ENCODE measurements around the gene DPF3. TPM values are rescaled to one million over a fixed set of nuclear protein-coding genes. Genes with fewer than 3 reads are reported as not detected.

The DPF3 gene
- total and polyA plus RNA-seq, 7 experiments from 2014 or later, result 0.07 to 5.5 (median 0.57) TPM; not detected in 1

DNA sequence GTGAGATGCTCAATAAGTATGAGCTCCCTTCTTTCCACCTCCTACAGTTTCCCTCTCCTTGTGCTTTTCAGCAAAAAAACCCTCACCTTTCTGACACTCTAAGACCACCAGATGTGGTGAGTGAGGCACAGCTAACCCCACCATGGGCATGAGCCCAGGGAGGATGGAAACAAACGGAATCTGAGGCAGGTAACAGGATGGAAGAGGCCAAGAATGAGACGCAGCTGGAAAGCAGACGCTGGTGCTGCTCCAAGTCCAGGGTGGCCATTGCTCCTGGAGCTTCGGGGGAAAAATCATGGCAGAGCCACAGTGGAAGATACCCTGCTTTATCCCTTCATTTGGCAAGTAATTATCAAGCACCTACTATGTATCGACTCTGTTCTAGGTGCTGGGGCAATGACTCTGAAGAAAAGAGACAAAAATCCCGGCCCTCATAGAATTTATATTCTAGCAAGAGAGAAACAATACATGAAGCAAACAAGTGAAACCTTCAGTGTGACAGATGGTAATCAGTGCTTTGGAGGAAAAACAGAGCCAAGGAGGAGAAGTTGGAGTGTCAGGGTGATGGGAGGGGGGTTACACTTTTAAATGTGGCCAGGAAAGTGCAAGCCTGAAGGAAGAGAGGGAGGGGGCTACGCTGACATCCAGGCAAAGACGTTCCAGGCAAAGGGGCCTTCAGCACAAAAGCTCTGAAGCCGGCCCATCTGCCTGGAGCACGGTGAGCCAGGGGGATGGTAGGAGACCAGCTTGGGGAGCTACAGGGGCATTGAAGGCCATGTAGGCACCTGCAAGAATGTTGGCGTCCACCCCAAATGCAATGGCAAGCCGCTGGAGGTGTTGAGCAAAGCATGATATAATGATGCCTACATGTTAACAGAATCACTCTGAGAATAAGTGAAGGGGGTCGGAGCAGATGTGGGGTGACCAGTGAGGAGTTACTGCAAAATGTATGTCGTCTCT lies 154.2 kb downstream of the DPF3 start:
- Histone ChIP-seq H3K36me3 (ENCODE audit: control insufficient read depth in 2 of 3, insufficient read depth in 3 of 3, low read length in 3 of 3) (no peaks in the 10 kb centered on the region), H3K4me1 (ENCODE audit: control insufficient read depth in 2 of 2, insufficient read depth in 2 of 2, low read length in 2 of 2) (no peaks in the 10 kb centered on the region), H3K9me3 (ENCODE audit: control insufficient read depth in 2 of 3, low read length in 3 of 3) (no peaks in the 10 kb centered on the region), H3K27ac (ENCODE audit: low read depth, low read length) (no peak overlapping the region), H3K4me3 (ENCODE audit: low read length) (no peak overlapping the region), H3K27me3 (ENCODE audit: control insufficient read depth in 2 of 2, insufficient read depth in 2 of 2, low read length in 2 of 2) (no peaks in the 10 kb centered on the region)
- CTCF ChIA-PET, result no interaction called here
- Mint-ChIP-seq H3K9me3 (peaks cover 0 to 2% (median 0%) of the 10 kb centered on the region in 11 donors), H3K27me3 (peaks cover 0 to 4% (median 0%) of the 10 kb centered on the region in 5 donors), H3K27ac (no peak overlapping the region), H3K4me1 (peaks cover 0 to 1% (median 0%) of the 10 kb centered on the region in 7 donors), H3K4me3 (no peak overlapping the region), H3K36me3 (no peaks in the 10 kb centered on the region)
- POLR2A ChIA-PET, result no interaction called here
- DNase-seq (peak in 1 of 9 donors; percentile 8), ATAC-seq (no peak)
- intact Hi-C loops (cut with micrococcal nuclease), result loop anchor here in 1 of 2 donors (10.0 kb wide), 1 partner anchor 165 kb away; no protein-coding TSS in a partner anchor

DNA sequence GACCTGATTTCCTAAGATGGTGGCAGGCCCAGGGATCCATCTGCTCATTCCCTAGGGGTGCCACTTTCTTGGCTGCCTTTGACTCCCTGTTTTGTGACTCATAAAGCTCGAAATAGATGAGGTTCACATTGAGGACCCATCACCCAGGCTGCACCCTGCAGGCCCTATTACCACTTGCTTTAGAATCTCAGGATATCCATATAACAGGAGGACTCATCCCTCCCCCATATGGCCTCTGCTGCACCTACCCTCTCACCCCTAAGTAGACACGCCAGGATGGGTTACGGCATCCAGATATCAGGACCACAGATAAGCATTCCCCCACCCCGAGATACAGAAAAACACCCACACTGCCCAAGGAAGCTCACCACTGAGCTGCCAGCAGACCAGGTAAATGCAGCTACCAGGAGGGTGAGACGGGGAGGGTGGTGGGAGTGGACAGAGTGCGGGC lies 155.7 kb downstream of the DPF3 start:
- H3K4me3 Mint-ChIP-seq, result no peak overlapping the region
- POLR2A ChIA-PET, result no interaction called here
- intact Hi-C loops (cut with micrococcal nuclease), result loop anchor here in 1 of 2 donors (10.0 kb wide), 1 partner anchor 167 kb away; no protein-coding TSS in a partner anchor
- Histone ChIP-seq H3K9me3 (ENCODE audit: control insufficient read depth in 2 of 3, low read length in 3 of 3) (no peaks in the 10 kb centered on the region), H3K27ac (ENCODE audit: low read depth, low read length) (no peak overlapping the region), H3K36me3 (ENCODE audit: control insufficient read depth in 2 of 3, insufficient read depth in 3 of 3, low read length in 3 of 3) (no peaks in the 10 kb centered on the region), H3K27me3 (ENCODE audit: control insufficient read depth in 2 of 2, insufficient read depth in 2 of 2, low read length in 2 of 2) (no peaks in the 10 kb centered on the region), H3K4me3 (ENCODE audit: low read length) (no peak overlapping the region), H3K4me1 (ENCODE audit: control insufficient read depth in 2 of 2, insufficient read depth in 2 of 2, low read length in 2 of 2) (no peaks in the 10 kb centered on the region)
- peaks cover 0 to 2% (median 0%) of the 10 kb centered on the region in 11 donors for H3K9me3 Mint-ChIP-seq
- no peak for ATAC-seq
- H3K27me3 Mint-ChIP-seq, result peaks cover 0 to 4% (median 0%) of the 10 kb centered on the region in 5 donors
- H3K4me1 Mint-ChIP-seq, result peaks cover 0 to 1% (median 0%) of the 10 kb centered on the region in 7 donors
- H3K27ac Mint-ChIP-seq, result no peak overlapping the region
- H3K36me3 Mint-ChIP-seq, result no peaks in the 10 kb centered on the region
- DNase-seq, result peak in 1 of 9 donors; percentile 10
- CTCF ChIA-PET, result interaction anchor here (0.6 kb wide), 1 partner anchor 62 kb away, joined by 3 read pairs; no protein-coding TSS in a partner anchor

DNA sequence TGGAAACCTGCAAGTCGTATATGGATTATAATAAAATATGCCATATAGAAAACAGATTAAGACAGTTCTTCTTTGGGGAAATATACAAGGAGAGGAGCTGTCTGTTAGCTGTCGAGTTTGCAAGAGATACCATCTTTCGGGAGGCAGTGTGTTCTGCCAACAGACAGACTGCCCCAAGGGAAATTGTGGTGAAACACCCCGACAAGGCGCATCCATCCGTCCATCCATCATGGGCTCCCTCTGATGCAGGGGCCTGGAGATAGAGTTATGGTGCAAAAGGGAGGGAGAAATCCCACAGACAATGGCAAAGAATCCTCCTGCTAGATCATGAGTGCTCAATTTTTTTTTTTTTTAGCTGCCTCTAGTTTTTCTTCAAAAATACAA lies 156.3 kb downstream of the DPF3 start:
- ChIA-PET CTCF (interaction anchor here (0.6 kb wide), 1 partner anchor 61 kb away, joined by 3 read pairs; no protein-coding TSS in a partner anchor), POLR2A (no interaction called here)
- Mint-ChIP-seq H3K36me3 (no peaks in the 10 kb centered on the region), H3K4me1 (peaks cover 0 to 1% (median 0%) of the 10 kb centered on the region in 7 donors), H3K27ac (no peak overlapping the region), H3K9me3 (peaks cover 0 to 2% (median 0%) of the 10 kb centered on the region in 11 donors), H3K27me3 (peaks cover 0 to 4% (median 0%) of the 10 kb centered on the region in 5 donors), H3K4me3 (no peak overlapping the region)
- no peak for ATAC-seq
- no peak for DNase-seq
- H3K27ac ChIP-seq (ENCODE audit: low read depth, low read length), result no peak overlapping the region
- H3K27me3 ChIP-seq (ENCODE audit: control insufficient read depth in 2 of 2, insufficient read depth in 2 of 2, low read length in 2 of 2), result no peaks in the 10 kb centered on the region
- no peak overlapping the region for H3K4me3 ChIP-seq (ENCODE audit: low read length)
- intact Hi-C loops (cut with micrococcal nuclease), result loop anchor here in 1 of 2 donors (10.0 kb wide), 1 partner anchor 167 kb away; no protein-coding TSS in a partner anchor
- no peaks in the 10 kb centered on the region for H3K4me1 ChIP-seq (ENCODE audit: control insufficient read depth in 2 of 2, insufficient read depth in 2 of 2, low read length in 2 of 2)
- no peaks in the 10 kb centered on the region for H3K9me3 ChIP-seq (ENCODE audit: control insufficient read depth in 2 of 3, low read length in 3 of 3)
- H3K36me3 ChIP-seq (ENCODE audit: control insufficient read depth in 2 of 3, insufficient read depth in 3 of 3, low read length in 3 of 3), result no peaks in the 10 kb centered on the region

DNA sequence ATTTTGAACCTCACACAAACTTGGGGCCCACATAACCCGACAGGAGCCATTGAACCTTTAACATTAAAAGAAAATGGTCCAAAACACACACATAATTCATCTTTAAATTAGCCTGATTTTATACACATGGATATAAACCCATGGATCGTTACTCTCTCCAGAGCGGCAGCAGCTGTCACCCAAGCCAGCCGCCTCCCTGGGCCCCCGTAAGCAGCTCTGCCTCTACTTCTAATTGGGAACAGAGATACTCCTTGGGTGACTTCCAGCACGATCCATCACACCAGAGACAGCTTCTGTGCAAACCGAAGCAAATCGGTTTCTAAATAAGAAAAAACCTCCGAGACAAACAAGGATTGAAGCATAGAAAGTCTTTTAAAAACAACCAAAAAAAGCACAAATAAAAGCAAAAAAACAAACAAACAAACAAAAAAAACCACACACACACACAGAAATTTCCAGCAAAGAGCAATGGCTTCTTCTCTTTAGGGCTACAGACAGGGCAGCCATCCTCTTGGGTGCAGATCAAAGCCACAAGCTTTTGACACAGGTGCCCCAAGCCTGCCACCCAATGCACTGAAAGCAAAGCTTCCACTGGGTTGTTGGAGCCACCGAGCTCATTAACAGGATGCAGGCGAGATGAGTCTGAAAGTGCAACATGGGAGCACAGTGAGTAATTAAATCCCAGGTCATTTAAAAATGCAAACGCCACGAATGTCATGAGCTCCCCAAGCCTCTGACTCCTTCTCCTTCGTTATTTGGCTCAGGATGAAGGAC lies 156.9 kb downstream of the DPF3 start:
- Mint-ChIP-seq H3K36me3 (no peaks in the 10 kb centered on the region), H3K4me3 (no peak overlapping the region), H3K27ac (no peak overlapping the region), H3K4me1 (peaks cover 0 to 1% (median 0%) of the 10 kb centered on the region in 7 donors), H3K27me3 (peaks cover 0 to 4% (median 0%) of the 10 kb centered on the region in 5 donors), H3K9me3 (peaks cover 0 to 2% (median 0%) of the 10 kb centered on the region in 11 donors)
- H3K4me1 ChIP-seq (ENCODE audit: control insufficient read depth in 2 of 2, insufficient read depth in 2 of 2, low read length in 2 of 2), result no peaks in the 10 kb centered on the region
- no peak overlapping the region for H3K4me3 ChIP-seq (ENCODE audit: low read length)
- ChIA-PET CTCF (no interaction called here), POLR2A (no interaction called here)
- no peaks in the 10 kb centered on the region for H3K36me3 ChIP-seq (ENCODE audit: control insufficient read depth in 2 of 3, insufficient read depth in 3 of 3, low read length in 3 of 3)
- H3K9me3 ChIP-seq (ENCODE audit: control insufficient read depth in 2 of 3, low read length in 3 of 3), result no peaks in the 10 kb centered on the region
- DNase-seq, result no peak
- intact Hi-C loops (cut with micrococcal nuclease), result loop anchor here in 1 of 2 donors (10.0 kb wide), 1 partner anchor 168 kb away; no protein-coding TSS in a partner anchor
- H3K27me3 ChIP-seq (ENCODE audit: control insufficient read depth in 2 of 2, insufficient read depth in 2 of 2, low read length in 2 of 2), result no peaks in the 10 kb centered on the region
- no peak for ATAC-seq
- H3K27ac ChIP-seq (ENCODE audit: low read depth, low read length), result no peak overlapping the region

GRCh38 chr14:72736308-72736707 lies 157.6 kb downstream of the DPF3 start:
- Mint-ChIP-seq H3K4me1 (peaks cover 0 to 1% (median 0%) of the 10 kb centered on the region in 7 donors), H3K36me3 (no peaks in the 10 kb centered on the region), H3K27me3 (peaks cover 0 to 4% (median 0%) of the 10 kb centered on the region in 5 donors), H3K27ac (no peak overlapping the region), H3K4me3 (no peak overlapping the region), H3K9me3 (peaks cover 0 to 2% (median 0%) of the 10 kb centered on the region in 11 donors)
- CTCF ChIA-PET, result no interaction called here
- intact Hi-C loops (cut with micrococcal nuclease), result loop anchor here in 1 of 2 donors (10.0 kb wide), 1 partner anchor 168 kb away; no protein-coding TSS in a partner anchor
- ATAC-seq (no peak), DNase-seq (no peak)
- no peak overlapping the region for H3K4me3 ChIP-seq (ENCODE audit: low read length)
- H3K9me3 ChIP-seq (ENCODE audit: control insufficient read depth in 2 of 3, low read length in 3 of 3), result no peaks in the 10 kb centered on the region
- H3K27me3 ChIP-seq (ENCODE audit: control insufficient read depth in 2 of 2, insufficient read depth in 2 of 2, low read length in 2 of 2), result no peaks in the 10 kb centered on the region
- POLR2A ChIA-PET, result no interaction called here
- H3K27ac ChIP-seq (ENCODE audit: low read depth, low read length), result no peak overlapping the region
- H3K4me1 ChIP-seq (ENCODE audit: control insufficient read depth in 2 of 2, insufficient read depth in 2 of 2, low read length in 2 of 2), result no peaks in the 10 kb centered on the region
- no peaks in the 10 kb centered on the region for H3K36me3 ChIP-seq (ENCODE audit: control insufficient read depth in 2 of 3, insufficient read depth in 3 of 3, low read length in 3 of 3)

GRCh38 chr14:72732022-72732780 lies 161.7 kb downstream of the DPF3 start:
- H3K4me1 ChIP-seq (ENCODE audit: control insufficient read depth in 2 of 2, insufficient read depth in 2 of 2, low read length in 2 of 2), result no peaks in the 10 kb centered on the region
- ATAC-seq, result no peak
- H3K4me3 Mint-ChIP-seq, result no peak overlapping the region
- H3K36me3 Mint-ChIP-seq, result peaks cover 0 to 2% (median 0%) of the 10 kb centered on the region in 5 donors
- CTCF ChIA-PET, result no interaction called here
- no peak for DNase-seq
- POLR2A ChIA-PET, result no interaction called here
- H3K27ac ChIP-seq (ENCODE audit: low read depth, low read length), result no peak overlapping the region
- no peaks in the 10 kb centered on the region for H3K27me3 ChIP-seq (ENCODE audit: control insufficient read depth in 2 of 2, insufficient read depth in 2 of 2, low read length in 2 of 2)
- intact Hi-C loops (cut with micrococcal nuclease), result loop anchor here in 1 of 2 donors (10.0 kb wide), 1 partner anchor 173 kb away; no protein-coding TSS in a partner anchor
- H3K4me1 Mint-ChIP-seq, result no peaks in the 10 kb centered on the region
- H3K36me3 ChIP-seq (ENCODE audit: control insufficient read depth in 2 of 3, insufficient read depth in 3 of 3, low read length in 3 of 3), result no peaks in the 10 kb centered on the region
- H3K9me3 ChIP-seq (ENCODE audit: control insufficient read depth in 2 of 3, low read length in 3 of 3), result no peaks in the 10 kb centered on the region
- no peak overlapping the region for H3K27ac Mint-ChIP-seq
- H3K27me3 Mint-ChIP-seq, result peaks cover 0 to 4% (median 0%) of the 10 kb centered on the region in 5 donors
- peaks cover 0 to 2% (median 0%) of the 10 kb centered on the region in 11 donors for H3K9me3 Mint-ChIP-seq
- no peak overlapping the region for H3K4me3 ChIP-seq (ENCODE audit: low read length)

Data from naive thymus-derived CD4-positive, alpha-beta T cell (primary cell).